NB4 (cell line): ENCODE measurements around the gene DOK3.

ENCODE experiments used
- CTCF ChIP-seq: IDR thresholded peaks from one replicate; pipeline ENCODE4 v1.5.1; 2012; ENCODE audit warnings: low read depth, low read length
- MYC ChIP-seq: IDR thresholded peaks from 2 replicates; pipeline ENCODE4 v1.6.1; 2011; ENCODE audit warnings: low read depth, low read length
- POLR2A ChIP-seq: IDR thresholded peaks from 2 replicates; pipeline ENCODE4 v1.6.1; 2011; ENCODE audit warnings: mild to moderate bottlenecking; ENCODE audit not compliant: insufficient read length; ENCODE audit errors: extremely low read depth
- TF ChIP-seq, protein P1 (sequence below): IDR thresholded peaks from 2 replicates; pipeline ENCODE4 v1.6.1; 2011; ENCODE audit warnings: low read depth, low read length

DNA sequence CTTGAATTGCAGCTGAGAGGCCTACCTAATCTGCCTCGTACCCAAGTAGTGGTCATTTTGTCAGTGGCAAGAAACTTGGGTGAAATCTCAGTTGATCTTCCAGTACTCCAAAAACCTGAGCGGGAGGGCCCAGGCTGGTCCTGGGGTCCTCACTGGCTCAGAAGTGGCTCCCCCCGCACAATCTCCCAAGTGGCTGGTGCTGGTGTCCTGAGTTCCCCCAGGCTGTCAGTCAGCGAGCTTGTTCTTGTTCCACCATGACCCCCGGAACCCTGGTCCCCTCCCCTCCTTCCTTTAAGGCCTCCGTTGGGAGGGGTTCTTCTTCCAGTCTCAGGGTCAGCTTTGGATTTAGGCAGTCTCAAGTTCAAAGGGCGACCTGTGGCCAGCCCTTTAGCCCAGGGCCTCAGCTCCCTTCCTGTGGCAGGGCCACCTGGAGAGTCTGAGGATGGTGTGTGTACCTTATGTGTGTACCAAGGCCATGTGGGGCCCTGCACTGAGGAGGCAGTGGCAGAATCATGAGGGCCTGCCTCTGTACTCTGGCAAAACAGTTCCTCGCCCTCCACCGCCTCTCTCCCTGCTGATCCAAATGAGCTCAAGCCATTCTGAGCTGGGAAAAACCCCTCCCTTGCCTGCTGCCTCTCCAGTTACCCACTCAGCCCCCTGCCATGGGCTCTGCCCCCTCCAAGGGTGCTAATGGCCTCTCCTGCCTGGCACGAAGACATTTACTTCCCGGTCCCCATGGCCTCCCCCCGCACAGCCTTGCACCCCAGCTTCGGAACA, 31.7 kb downstream of the DOK3 start:
- no peak for TF ChIP-seq CTCF
- TF ChIP-seq POLR2A = no peak
- TF ChIP-seq, protein P1, sequence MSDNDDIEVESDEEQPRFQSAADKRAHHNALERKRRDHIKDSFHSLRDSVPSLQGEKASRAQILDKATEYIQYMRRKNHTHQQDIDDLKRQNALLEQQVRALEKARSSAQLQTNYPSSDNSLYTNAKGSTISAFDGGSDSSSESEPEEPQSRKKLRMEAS = no peak
- no peak for TF ChIP-seq MYC
